SK-N-SH (cell line): ENCODE measurements around the gene PRICKLE3.

ENCODE experiments used
- EZH2phosphoT487 ChIP-seq: fragments of 200-600 bp; sonication (generic); IDR thresholded peaks from 2 replicates; pipeline ENCODE4 v1.6.1; 2017; ENCODE audit warnings: low read depth, mixed run types, mild to moderate bottlenecking, antibody characterized with exemption, moderate library complexity, borderline replicate concordance
- RAD21 ChIP-seq: IDR thresholded peaks from 2 replicates; pipeline ENCODE4 v1.6.1; 2012; ENCODE audit warnings: mild to moderate bottlenecking, low read length
- TF ChIP-seq, protein P1 (sequence below): IDR thresholded peaks from 2 replicates; pipeline ENCODE4 v1.6.1; 2012; ENCODE audit warnings: mild to moderate bottlenecking, low read depth, low read length, moderate library complexity
- TF ChIP-seq, protein P2 (sequence below): fragments of 200-600 bp; sonication (generic); IDR thresholded peaks from 2 replicates; pipeline ENCODE4 v1.6.1; 2017; ENCODE audit warnings: antibody characterized with exemption, mild to moderate bottlenecking, moderate library complexity

- TF ChIP-seq RAD21 = no peak
- no peak for TF ChIP-seq EZH2phosphoT487
- TF ChIP-seq, protein P1, sequence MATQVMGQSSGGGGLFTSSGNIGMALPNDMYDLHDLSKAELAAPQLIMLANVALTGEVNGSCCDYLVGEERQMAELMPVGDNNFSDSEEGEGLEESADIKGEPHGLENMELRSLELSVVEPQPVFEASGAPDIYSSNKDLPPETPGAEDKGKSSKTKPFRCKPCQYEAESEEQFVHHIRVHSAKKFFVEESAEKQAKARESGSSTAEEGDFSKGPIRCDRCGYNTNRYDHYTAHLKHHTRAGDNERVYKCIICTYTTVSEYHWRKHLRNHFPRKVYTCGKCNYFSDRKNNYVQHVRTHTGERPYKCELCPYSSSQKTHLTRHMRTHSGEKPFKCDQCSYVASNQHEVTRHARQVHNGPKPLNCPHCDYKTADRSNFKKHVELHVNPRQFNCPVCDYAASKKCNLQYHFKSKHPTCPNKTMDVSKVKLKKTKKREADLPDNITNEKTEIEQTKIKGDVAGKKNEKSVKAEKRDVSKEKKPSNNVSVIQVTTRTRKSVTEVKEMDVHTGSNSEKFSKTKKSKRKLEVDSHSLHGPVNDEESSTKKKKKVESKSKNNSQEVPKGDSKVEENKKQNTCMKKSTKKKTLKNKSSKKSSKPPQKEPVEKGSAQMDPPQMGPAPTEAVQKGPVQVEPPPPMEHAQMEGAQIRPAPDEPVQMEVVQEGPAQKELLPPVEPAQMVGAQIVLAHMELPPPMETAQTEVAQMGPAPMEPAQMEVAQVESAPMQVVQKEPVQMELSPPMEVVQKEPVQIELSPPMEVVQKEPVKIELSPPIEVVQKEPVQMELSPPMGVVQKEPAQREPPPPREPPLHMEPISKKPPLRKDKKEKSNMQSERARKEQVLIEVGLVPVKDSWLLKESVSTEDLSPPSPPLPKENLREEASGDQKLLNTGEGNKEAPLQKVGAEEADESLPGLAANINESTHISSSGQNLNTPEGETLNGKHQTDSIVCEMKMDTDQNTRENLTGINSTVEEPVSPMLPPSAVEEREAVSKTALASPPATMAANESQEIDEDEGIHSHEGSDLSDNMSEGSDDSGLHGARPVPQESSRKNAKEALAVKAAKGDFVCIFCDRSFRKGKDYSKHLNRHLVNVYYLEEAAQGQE = no peak
- TF ChIP-seq, protein P2, sequence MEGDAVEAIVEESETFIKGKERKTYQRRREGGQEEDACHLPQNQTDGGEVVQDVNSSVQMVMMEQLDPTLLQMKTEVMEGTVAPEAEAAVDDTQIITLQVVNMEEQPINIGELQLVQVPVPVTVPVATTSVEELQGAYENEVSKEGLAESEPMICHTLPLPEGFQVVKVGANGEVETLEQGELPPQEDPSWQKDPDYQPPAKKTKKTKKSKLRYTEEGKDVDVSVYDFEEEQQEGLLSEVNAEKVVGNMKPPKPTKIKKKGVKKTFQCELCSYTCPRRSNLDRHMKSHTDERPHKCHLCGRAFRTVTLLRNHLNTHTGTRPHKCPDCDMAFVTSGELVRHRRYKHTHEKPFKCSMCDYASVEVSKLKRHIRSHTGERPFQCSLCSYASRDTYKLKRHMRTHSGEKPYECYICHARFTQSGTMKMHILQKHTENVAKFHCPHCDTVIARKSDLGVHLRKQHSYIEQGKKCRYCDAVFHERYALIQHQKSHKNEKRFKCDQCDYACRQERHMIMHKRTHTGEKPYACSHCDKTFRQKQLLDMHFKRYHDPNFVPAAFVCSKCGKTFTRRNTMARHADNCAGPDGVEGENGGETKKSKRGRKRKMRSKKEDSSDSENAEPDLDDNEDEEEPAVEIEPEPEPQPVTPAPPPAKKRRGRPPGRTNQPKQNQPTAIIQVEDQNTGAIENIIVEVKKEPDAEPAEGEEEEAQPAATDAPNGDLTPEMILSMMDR = no peak
These were observed 15.8 kb upstream of the PRICKLE3 start for GRCh38 chrX:49202022-49202421.
